GM23338 (cell line): ENCODE results near the gene PLA1A. TPM values are rescaled to one million over a fixed set of nuclear protein-coding genes. Genes with fewer than 3 reads are reported as not detected.

Experiments
- ATAC-seq: fragments of 200-7000 bp; cut with Tn5 transposase; 3 replicates; pipeline ENCODE4 v1.9.1; 2020
- DNase-seq: peaks from one replicate; pipeline ENCODE4 v3.0.0-alpha.2; 2015; ENCODE audit warnings: low spot score
- H2AFZ ChIP-seq: fragments of 200-600 bp; sonication (generic); 2 replicates; pipeline ENCODE4 v1.8.0; 2016; ENCODE audit warnings: antibody characterized with exemption, mild to moderate bottlenecking, moderate library complexity
- H3F3A ChIP-seq: fragments of 200-600 bp; sonication (generic); replicated peaks from 2 replicates; pipeline ENCODE4 v1.8.0; 2017; ENCODE audit warnings: antibody characterized with exemption, mixed run types, low read depth
- H3K27ac ChIP-seq: fragments of 200-600 bp; sonication (generic); 2 replicates; pipeline ENCODE4 v1.6.1; 2016; ENCODE audit warnings: low read depth
- H3K27me3 ChIP-seq: fragments of 200-600 bp; sonication (generic); 2 replicates; pipeline ENCODE4 v1.8.0; 2016; ENCODE audit warnings: mild to moderate bottlenecking, mixed run types, moderate library complexity; ENCODE audit not compliant: insufficient read depth
- H3K36me3 ChIP-seq: fragments of 200-600 bp; sonication (generic); 2 replicates; pipeline ENCODE4 v1.8.0; 2016; ENCODE audit warnings: mild to moderate bottlenecking; ENCODE audit not compliant: insufficient read depth
- H3K4me1 ChIP-seq: fragments of 200-600 bp; sonication (generic); 2 replicates; pipeline ENCODE4 v1.8.0; 2016; ENCODE audit warnings: mild to moderate bottlenecking, moderate library complexity; ENCODE audit not compliant: insufficient read depth
- H3K4me2 ChIP-seq: fragments of 200-600 bp; sonication (generic); 2 replicates; pipeline ENCODE4 v1.7.1; 2017; ENCODE audit warnings: mixed run types
- H3K4me3 ChIP-seq: fragments of 200-600 bp; sonication (generic); 2 replicates; pipeline ENCODE4 v1.6.1; 2016; ENCODE audit warnings: mixed run types
- H3K79me2 ChIP-seq: fragments of 200-600 bp; sonication (generic); replicated peaks from 2 replicates; pipeline ENCODE4 v1.8.0; 2017; ENCODE audit warnings: mild to moderate bottlenecking; ENCODE audit not compliant: insufficient read depth
- H3K9me2 ChIP-seq: fragments of 200-600 bp; sonication (generic); 2 replicates; pipeline ENCODE4 v1.8.0; 2017; ENCODE audit not compliant: insufficient read depth
- H4K20me1 ChIP-seq: fragments of 200-600 bp; sonication (generic); replicated peaks from 2 replicates; pipeline ENCODE4 v1.8.0; 2017; ENCODE audit warnings: mild to moderate bottlenecking; ENCODE audit not compliant: insufficient read depth
- H3K27ac Mint-ChIP-seq: 2 replicates; pipeline ENCODE4 v1.8.0; 2020; ENCODE audit warnings: inconsistent platforms, mild to moderate bottlenecking, moderate library complexity, mixed read lengths
- H3K27me3 Mint-ChIP-seq: 3 replicates; pipeline ENCODE4 v1.8.0; 2022; ENCODE audit warnings: low read depth, mild to moderate bottlenecking, moderate library complexity, mixed read lengths, inconsistent platforms; ENCODE audit not compliant: insufficient read depth, poor library complexity
- H3K36me3 Mint-ChIP-seq: 3 replicates; pipeline ENCODE4 v1.8.0; 2021; ENCODE audit warnings: low read depth, mild to moderate bottlenecking, inconsistent platforms, moderate library complexity, mixed read lengths
- H3K4me1 Mint-ChIP-seq: 3 replicates; pipeline ENCODE4 v1.8.0; 2020; ENCODE audit warnings: mild to moderate bottlenecking, inconsistent platforms, mixed read lengths
- H3K4me3 Mint-ChIP-seq: 3 replicates; pipeline ENCODE4 v1.8.0; 2021; ENCODE audit warnings: moderate library complexity, mild to moderate bottlenecking, inconsistent platforms, mixed read lengths
- H3K9me3 Mint-ChIP-seq: 3 replicates; pipeline ENCODE4 v1.8.0; 2020; ENCODE audit warnings: moderate library complexity, mild to moderate bottlenecking, inconsistent platforms, mixed read lengths
- CREB1 ChIP-seq: fragments of 250-450 bp; sonication (Bioruptor Pico); IDR thresholded peaks from 2 replicates; pipeline ENCODE4 v1.5.0; 2020; ENCODE audit warnings: low read depth, mild to moderate bottlenecking, moderate library complexity
- CTCF ChIP-seq, 2 experiments: fragments of 200-600 bp in 1 of 2; sonication (generic) in 1 of 2; conservative IDR thresholded peaks; 2 replicates each; pipeline versions ENCODE4 v1.5.1 to v1.6.1; 2016 to 2017; ENCODE audit warnings: antibody characterized with exemption in 2 of 2, low read depth in 2 of 2, mild to moderate bottlenecking in 2 of 2, moderate library complexity in 1 of 2
- EZH2 ChIP-seq: fragments of 200-600 bp; sonication (generic); IDR thresholded peaks from one replicate; pipeline ENCODE4 v1.8.0; 2017; ENCODE audit warnings: antibody characterized with exemption, mild to moderate bottlenecking, low read depth; ENCODE audit not compliant: unreplicated experiment
- EZH2phosphoT487 ChIP-seq: fragments of 200-600 bp; sonication (generic); IDR thresholded peaks from one replicate; pipeline ENCODE4 v1.8.1; 2018; ENCODE audit warnings: antibody characterized with exemption; ENCODE audit not compliant: unreplicated experiment
- JUNB ChIP-seq: IDR thresholded peaks from one replicate; pipeline ENCODE4 v1.6.1; 2016; ENCODE audit warnings: antibody characterized with exemption; ENCODE audit not compliant: unreplicated experiment
- NANOG ChIP-seq: IDR thresholded peaks from 2 replicates; pipeline ENCODE4 v1.6.1; 2016; ENCODE audit warnings: antibody characterized with exemption, borderline replicate concordance
- POLR2AphosphoS5 ChIP-seq: IDR thresholded peaks from 2 replicates; pipeline ENCODE4 v1.6.1; 2016; ENCODE audit warnings: antibody characterized with exemption, low read depth
- REST ChIP-seq: IDR thresholded peaks from one replicate; pipeline ENCODE4 v1.6.1; 2018; ENCODE audit warnings: antibody characterized with exemption; ENCODE audit not compliant: unreplicated experiment
- ZNF331 ChIP-seq: fragments of 250-450 bp; sonication (Bioruptor Pico); IDR thresholded peaks from 2 replicates; pipeline ENCODE4 v1.5.0; 2020; ENCODE audit warnings: low read depth, mild to moderate bottlenecking, moderate library complexity
- polyA plus RNA-seq: library from polyadenylated mRNA; unstranded; fragments of >200 nt; fragmentation: Nextera tagmentation; extraction: Ambion mirVana; gene quantifications from 2 replicates; pipeline ENCODE4 v1.2.1, GENCODE V29; 2016
- total RNA-seq: library from RNA; depleted of rRNA; stranded (reverse); fragments of >200 nt; shearing (Covaris generic); gene quantifications from 2 replicates; pipeline ENCODE4 v1.2.3, GENCODE V29; 2014

PLA1A gene
- total and polyA plus RNA-seq, 2 experiments from 2014 or later = not detected

DNA sequence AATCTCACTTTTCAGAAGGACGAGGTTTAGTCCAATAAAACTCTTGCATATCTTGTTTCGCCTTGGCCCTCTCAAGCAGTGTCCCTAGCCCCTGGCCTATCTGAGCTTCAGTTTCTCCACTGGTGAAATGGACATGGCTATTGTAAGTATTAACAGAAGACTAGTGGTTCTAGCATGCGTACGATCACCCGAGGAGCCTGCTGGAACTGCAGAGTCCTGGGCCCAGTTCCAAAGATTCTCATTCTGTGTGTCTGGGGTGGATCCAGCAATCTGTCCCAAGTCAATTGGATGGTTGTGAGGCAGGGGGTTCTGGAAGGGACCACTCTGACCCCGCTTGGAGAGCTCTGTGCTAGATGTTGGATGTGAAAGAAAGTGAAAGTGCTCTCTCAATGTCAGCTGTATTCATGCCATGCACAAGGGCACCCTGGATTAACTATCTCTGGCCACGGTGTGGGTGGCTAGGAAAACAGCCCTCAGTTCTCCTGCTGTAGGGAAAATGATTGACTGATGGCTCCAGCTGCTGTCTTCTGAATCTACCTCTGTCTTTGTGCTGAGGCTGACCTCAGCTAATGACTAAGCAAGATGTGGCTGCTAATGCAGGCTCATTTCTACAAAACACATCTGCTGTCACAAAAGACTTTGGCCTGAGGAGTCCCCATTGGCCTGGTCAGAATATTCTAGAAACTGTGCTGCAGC, 1.9 kb upstream of the PLA1A start (continued):
- TF ChIP-seq POLR2AphosphoS5 = no peak

- DNase-seq = no peak
- Histone ChIP-seq H3K27ac (no peak overlapping the region), H3K27me3 (no peaks in the 10 kb centered on the region), H3K36me3 (no peaks in the 10 kb centered on the region), H2AFZ (no peak overlapping the region), H4K20me1 (no peaks in the 10 kb centered on the region), H3K4me1 (no peaks in the 10 kb centered on the region), H3K79me2 (no peaks in the 10 kb centered on the region), H3K9me2 (no peaks in the 10 kb centered on the region), H3K4me2 (no peak overlapping the region), H3F3A (no peaks in the 10 kb centered on the region), H3K4me3 (no peak overlapping the region)
- no peak overlapping the region for H3K4me3 Mint-ChIP-seq
- peaks cover 3% of the 10 kb centered on the region for H3K27me3 Mint-ChIP-seq
- H3K4me1 Mint-ChIP-seq = peaks cover 5% of the 10 kb centered on the region; the same call in 1 of the 3 replicates
- TF ChIP-seq REST (no peak), POLR2AphosphoS5 (no peak), CREB1 (CRISPR knock-in tag) (no peak), ZNF331 (CRISPR knock-in tag) (no peak), NANOG (no peak), CTCF (conservative IDR thresholded peaks at IDR 0.05; ENCODE audit: low read depth in 2 of 2) (no peak), JUNB (no peak), EZH2 (no peak), EZH2phosphoT487 (no peak)
- no peaks in the 10 kb centered on the region for H3K9me3 Mint-ChIP-seq
- no peaks in the 10 kb centered on the region for H3K36me3 Mint-ChIP-seq
- no peak for ATAC-seq
- no peak overlapping the region for H3K27ac Mint-ChIP-seq
Observed at GRCh38 chr3:119596398-119596797, 1.3 kb upstream of the PLA1A start.
